Upper lobe of left lung (tissue), 4 donors: ENCODE measurements around the gene MLLT6.

ENCODE experiments used
- EP300 ChIP-seq, 4 donors: sonication (generic); formaldehyde crosslinking; IDR thresholded peaks; one replicate each; pipeline ENCODE4 v1.5.1; 2017; ENCODE audit warnings: antibody characterized with exemption in 4 of 4, control low read depth in 2 of 4
- POLR2AphosphoS5 ChIP-seq, 2 donors: sonication (generic); formaldehyde crosslinking; IDR thresholded peaks; one replicate each; pipeline ENCODE4 v1.5.1; 2017; ENCODE audit warnings: antibody characterized with exemption in 2 of 2

- TF ChIP-seq EP300 (IDR thresholded peaks at IDR 0.05) (no peak), POLR2AphosphoS5 (IDR thresholded peaks at IDR 0.05) (no peak)
Measured at GRCh38 chr17:38716368-38717005, 11.4 kb downstream of the MLLT6 start.
